Measurements from ENCODE around the gene SUSD6. TPM values are rescaled to one million over a fixed set of nuclear protein-coding genes. Genes with fewer than 3 reads are reported as not detected.
"Not testable (repeated sequence)": the region's sequence is repeated elsewhere in the genome, so short reads cannot be mapped to it uniquely, and the experiment has no call there.

Gene SUSD6
- polyA plus RNA-seq, 2 of the 4 experiments (the other 2 are of a cell fraction), result 4.3 to 7.0 TPM

DNA sequence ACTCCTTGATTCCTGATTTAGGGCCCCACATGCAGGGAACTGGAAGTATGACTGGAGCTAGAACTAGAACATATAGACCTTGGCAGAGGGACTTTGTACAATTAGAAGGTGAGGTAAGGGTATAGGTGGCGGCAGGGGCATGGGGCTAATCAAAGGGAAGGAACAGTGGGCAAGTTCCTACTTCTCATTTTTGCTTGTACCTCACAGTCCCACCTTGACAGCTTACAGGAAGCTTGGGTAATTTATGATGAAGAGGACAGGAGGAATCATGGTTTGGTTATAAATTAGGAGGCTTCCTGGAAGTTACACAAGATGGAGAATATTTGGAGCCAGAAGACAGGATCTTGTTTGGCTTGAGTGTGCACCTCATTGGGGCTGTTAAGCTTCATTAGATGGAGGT, 33.4 kb downstream of the SUSD6 start:
- FAIRE-seq (no peak), DNase-seq (ENCODE audit: low read depth in 1 of 2, low spot score in 1 of 2) (no peak), ATAC-seq (no peak)
- ChIA-PET POLR2A (no interaction called here), CTCF (interaction anchor here (1.7 kb wide), 1 partner anchor 15 kb away, joined by 8 read pairs; no protein-coding TSS in a partner anchor)
- no peak overlapping the region for H3K4me3 ChIP-seq
- H3K27ac ChIP-seq, result 0 out of 6 replicates have a peak overlapping the region, but pooled peaks of 1 of the 2 experiments have one; percentile 9
- no peak overlapping the region for H3K4me2 ChIP-seq
- TF ChIP-seq HOXB5 (CRISPR knock-in tag; IDR thresholded peaks at IDR 0.05) (no peak), JUN (IDR thresholded peaks at IDR 0.05) (no peak), CHD4 (IDR thresholded peaks at IDR 0.05; ENCODE audit: borderline replicate concordance) (no peak), KDM1A (IDR thresholded peaks at IDR 0.05; ENCODE audit: low read depth) (no peak), ELK1 (IDR thresholded peaks at IDR 0.05; ENCODE audit: low read depth, low read length) (no peak), ATOH8 (CRISPR knock-in tag; IDR thresholded peaks at IDR 0.05; ENCODE audit: low read depth) (no peak), NPAS2 (CRISPR knock-in tag; IDR thresholded peaks at IDR 0.05; ENCODE audit: borderline replicate concordance) (no peak)
- TF ChIP-seq, protein P1, sequence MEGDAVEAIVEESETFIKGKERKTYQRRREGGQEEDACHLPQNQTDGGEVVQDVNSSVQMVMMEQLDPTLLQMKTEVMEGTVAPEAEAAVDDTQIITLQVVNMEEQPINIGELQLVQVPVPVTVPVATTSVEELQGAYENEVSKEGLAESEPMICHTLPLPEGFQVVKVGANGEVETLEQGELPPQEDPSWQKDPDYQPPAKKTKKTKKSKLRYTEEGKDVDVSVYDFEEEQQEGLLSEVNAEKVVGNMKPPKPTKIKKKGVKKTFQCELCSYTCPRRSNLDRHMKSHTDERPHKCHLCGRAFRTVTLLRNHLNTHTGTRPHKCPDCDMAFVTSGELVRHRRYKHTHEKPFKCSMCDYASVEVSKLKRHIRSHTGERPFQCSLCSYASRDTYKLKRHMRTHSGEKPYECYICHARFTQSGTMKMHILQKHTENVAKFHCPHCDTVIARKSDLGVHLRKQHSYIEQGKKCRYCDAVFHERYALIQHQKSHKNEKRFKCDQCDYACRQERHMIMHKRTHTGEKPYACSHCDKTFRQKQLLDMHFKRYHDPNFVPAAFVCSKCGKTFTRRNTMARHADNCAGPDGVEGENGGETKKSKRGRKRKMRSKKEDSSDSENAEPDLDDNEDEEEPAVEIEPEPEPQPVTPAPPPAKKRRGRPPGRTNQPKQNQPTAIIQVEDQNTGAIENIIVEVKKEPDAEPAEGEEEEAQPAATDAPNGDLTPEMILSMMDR (IDR thresholded peaks at IDR 0.05), result no peak
- peaks cover 20% of the 10 kb centered on the region for H3K9me3 ChIP-seq
- 84% methylated on average over 1 of the region's 1 CpG for WGBS (ENCODE audit: missing lambda C conversion rate)
- H3K4me1 ChIP-seq, result peaks cover 48% of the 10 kb centered on the region

- FAIRE-seq (no peak), DNase-seq (ENCODE audit: low read depth in 1 of 2, low spot score in 1 of 2) (no peak), ATAC-seq (no peak)
- 86% methylated on average over 2 of the region's 2 CpGs for WGBS (ENCODE audit: missing lambda C conversion rate)
- Histone ChIP-seq H3K4me3 (no peak overlapping the region), H3K4me1 (peaks cover 71% of the 10 kb centered on the region), H3K4me2 (peak overlapping the region; percentile 36), H3K9me3 (no peaks in the 10 kb centered on the region), H3K27ac (peak overlapping the region in 1 of 2 experiments; percentile 60; a peak in 4 of 6 replicates)
- ChIA-PET CTCF (interaction anchor here (2.1 to 2.4 kb wide), 2 partner anchors 11 to 80 kb away, joined by 9 to 12 read pairs; no protein-coding TSS in a partner anchor), POLR2A (interaction anchor here (1.5 kb wide), 1 partner anchor 120 kb away, joined by 5 read pairs; the partner anchor contains the start of gene SRSF5)
- TF ChIP-seq ESRRA (IDR thresholded peaks at IDR 0.05; ENCODE audit: borderline replicate concordance, low read length) (no peak), ELK1 (IDR thresholded peaks at IDR 0.05; ENCODE audit: low read depth, low read length) (no peak), MYC (IDR thresholded peaks at IDR 0.05; ENCODE audit: borderline replicate concordance, low read length) (no peak), ATOH8 (CRISPR knock-in tag; IDR thresholded peaks at IDR 0.05; ENCODE audit: low read depth) (no peak), EP300 (IDR thresholded peaks at IDR 0.05) (no peak), POLR2AphosphoS2 (conservative IDR thresholded peaks at IDR 0.05; ENCODE audit: low read length) (no peak), JUN (IDR thresholded peaks at IDR 0.05) (no peak), TFCP2L1 (CRISPR knock-in tag; IDR thresholded peaks at IDR 0.05) (no peak), BCL3 (IDR thresholded peaks at IDR 0.05) (no peak), FOSB (CRISPR knock-in tag; IDR thresholded peaks at IDR 0.05) (no peak), BHLHE40 (IDR thresholded peaks at IDR 0.05; ENCODE audit: low read depth, low read length) (no peak), RAD21 (conservative IDR thresholded peaks at IDR 0.05 in 1 of 2, IDR thresholded peaks at IDR 0.05 in 1 of 2) (no peak), RARB (CRISPR knock-in tag; IDR thresholded peaks at IDR 0.05) (no peak), POLR2A (IDR thresholded peaks at IDR 0.05; ENCODE audit: low read length) (no peak), NFE2L2 (conservative IDR thresholded peaks at IDR 0.05; ENCODE audit: low read length) (no peak)
- TF ChIP-seq, protein P2, sequence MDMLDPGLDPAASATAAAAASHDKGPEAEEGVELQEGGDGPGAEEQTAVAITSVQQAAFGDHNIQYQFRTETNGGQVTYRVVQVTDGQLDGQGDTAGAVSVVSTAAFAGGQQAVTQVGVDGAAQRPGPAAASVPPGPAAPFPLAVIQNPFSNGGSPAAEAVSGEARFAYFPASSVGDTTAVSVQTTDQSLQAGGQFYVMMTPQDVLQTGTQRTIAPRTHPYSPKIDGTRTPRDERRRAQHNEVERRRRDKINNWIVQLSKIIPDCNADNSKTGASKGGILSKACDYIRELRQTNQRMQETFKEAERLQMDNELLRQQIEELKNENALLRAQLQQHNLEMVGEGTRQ (IDR thresholded peaks at IDR 0.05), result no peak
Observed at GRCh38 chr14:69647213-69647612, 35.8 kb downstream of the SUSD6 start.

- H3K4me2 ChIP-seq, result peak overlapping the region; percentile 64
- peak overlapping the region; percentile 57 to 60; a peak in 5 of 6 replicates for H3K27ac ChIP-seq
- not testable (repeated sequence) for H3K9me3 ChIP-seq; ATAC-seq; DNase-seq (ENCODE audit: low read depth in 1 of 2, low spot score in 1 of 2); H3K4me3 ChIP-seq; FAIRE-seq
- POLR2A ChIA-PET, result interaction anchor here (1.5 kb wide), 1 partner anchor 120 kb away, joined by 5 read pairs; the partner anchor contains the start of gene SRSF5
- CTCF ChIA-PET, result interaction anchor here (0.6 to 2.4 kb wide), 5 partner anchors 11 to 79 kb away, joined by 3 to 12 read pairs (median 4); partner anchors contain the start of gene SUSD6
- peaks cover 75% of the 10 kb centered on the region for H3K4me1 ChIP-seq
- WGBS (ENCODE audit: missing lambda C conversion rate), result 94% methylated on average over 11 of the region's 11 CpGs
Observed at GRCh38 chr14:69647642-69648041, 36.2 kb downstream of the SUSD6 start.
